HG03439 (cell line): ENCODE results near the gene NXPH2.
A peak's percentile ranks its signal among the peaks of the same experiment; 100 is the strongest.
"Not testable (repeated sequence)": the region's sequence is repeated elsewhere in the genome, so short reads cannot be mapped to it uniquely, and the experiment has no call there.

Experiments used
- ATAC-seq: cut with Tn5 transposase; IDR thresholded peaks from one replicate; pipeline ENCODE4 v1.9.1; 2021; ENCODE audit warnings: mild to moderate bottlenecking, moderate library complexity; ENCODE audit not compliant: unreplicated experiment

The NXPH2 gene

GRCh38 chr2:138760676-138761075, 19.5 kb downstream of the NXPH2 start:
- no peak for ATAC-seq

DNA sequence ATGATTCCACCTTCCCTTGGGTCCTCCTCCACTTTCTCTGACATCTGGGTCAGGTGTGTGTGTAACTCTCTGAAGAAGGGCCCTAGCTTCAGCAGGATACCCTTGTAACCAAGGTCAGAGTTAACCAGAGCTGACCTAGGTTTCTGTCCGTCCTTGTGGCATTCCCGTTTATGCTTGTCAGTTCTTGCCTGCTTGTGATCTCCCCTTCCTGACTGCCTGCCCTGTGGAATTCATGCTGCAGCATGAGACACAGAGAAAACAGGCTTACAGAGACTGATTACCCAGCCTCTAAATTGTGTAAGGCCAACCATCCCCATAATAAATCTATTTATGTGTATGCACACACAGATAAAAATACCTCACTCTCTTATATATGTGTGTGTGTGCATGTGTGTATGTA, 22.8 kb downstream of the NXPH2 start:
- ATAC-seq = no peak

- no peak for ATAC-seq
These were observed 27.8 kb downstream of the NXPH2 start for GRCh38 chr2:138752197-138752956.

GRCh38 chr2:138744713-138745112, 35.5 kb downstream of the NXPH2 start:
- ATAC-seq = no peak

- no peak for ATAC-seq
These were observed 37.6 kb downstream of the NXPH2 start for GRCh38 chr2:138742441-138743057.

- ATAC-seq = no peak
These were observed 38.3 kb downstream of the NXPH2 start for GRCh38 chr2:138741851-138742250.

- ATAC-seq = not testable (repeated sequence)
These were observed 43.1 kb downstream of the NXPH2 start for GRCh38 chr2:138737009-138737554.

DNA sequence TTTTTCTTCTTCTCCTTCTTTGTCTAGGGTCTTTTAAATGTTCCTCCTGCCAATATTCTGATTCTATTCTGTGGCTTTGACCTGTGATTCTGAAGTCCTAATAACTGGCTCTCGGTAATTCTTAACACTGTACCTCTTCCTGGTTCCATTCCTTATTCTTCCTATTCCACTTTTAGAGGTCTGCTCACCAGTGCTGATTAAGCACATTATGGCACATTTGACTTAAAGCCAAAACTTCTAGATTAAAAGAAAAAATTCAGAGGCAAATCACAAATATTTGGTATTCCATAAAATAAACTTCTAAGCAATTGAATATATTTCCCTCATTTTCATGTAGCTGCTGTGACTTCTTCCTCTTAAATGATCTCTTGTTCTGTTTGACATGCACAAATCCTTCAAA, 47.5 kb downstream of the NXPH2 start:
- no peak for ATAC-seq

DNA sequence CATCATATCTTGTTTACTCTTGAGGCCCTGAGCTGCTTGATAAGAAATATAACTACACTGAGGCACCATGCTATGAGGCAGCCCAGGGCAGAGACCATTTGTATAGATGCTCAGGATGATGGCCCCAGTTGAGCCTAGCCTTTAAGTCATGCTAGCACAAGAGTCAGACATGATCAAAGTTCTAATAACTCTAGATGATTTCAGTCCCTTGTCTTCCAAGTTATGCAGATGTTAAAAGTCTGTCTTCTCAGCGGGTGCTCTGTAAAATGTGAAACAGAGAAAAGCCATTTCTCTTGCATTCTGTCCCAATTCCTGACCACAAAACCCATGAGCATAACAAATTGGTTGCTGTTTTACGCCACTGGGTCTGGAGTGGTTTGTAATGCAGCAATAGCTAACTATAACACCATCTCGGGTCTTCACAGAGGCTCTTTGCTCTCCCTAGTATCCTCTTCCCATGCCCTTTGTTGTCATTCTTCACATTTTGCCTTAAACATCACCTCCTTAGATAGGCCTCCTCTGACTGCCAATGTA, 49.6 kb downstream of the NXPH2 start:
- ATAC-seq = no peak

- no peak for ATAC-seq
These were observed 52.2 kb downstream of the NXPH2 start for GRCh38 chr2:138727956-138728355.

GRCh38 chr2:138726681-138727080, 53.5 kb downstream of the NXPH2 start:
- ATAC-seq = no peak

GRCh38 chr2:138724729-138725459, 55.3 kb downstream of the NXPH2 start:
- no peak for ATAC-seq

GRCh38 chr2:138724327-138724726, 55.9 kb downstream of the NXPH2 start:
- ATAC-seq = no peak

GRCh38 chr2:138723196-138723987, 56.8 kb downstream of the NXPH2 start:
- ATAC-seq = no peak

DNA sequence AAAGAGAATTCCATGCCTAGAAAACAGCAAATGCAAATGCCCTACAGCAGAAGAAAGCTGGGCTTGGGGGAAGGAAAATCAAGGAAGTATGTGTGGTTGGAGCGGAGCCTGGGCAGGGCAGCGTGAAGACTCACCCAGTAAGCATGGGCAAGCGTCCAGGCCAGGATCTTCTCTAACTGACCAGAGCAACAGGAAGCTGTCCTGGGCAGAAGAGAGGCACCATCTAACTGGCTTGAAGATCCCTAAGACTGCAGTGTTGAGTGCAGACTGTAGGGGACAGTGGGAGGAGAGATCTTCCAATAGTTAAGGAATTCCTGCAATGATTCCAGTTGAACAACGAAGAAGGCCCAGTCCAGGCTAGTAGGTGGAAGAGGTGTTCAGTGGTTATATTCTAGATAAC, 57.9 kb downstream of the NXPH2 start:
- ATAC-seq = no peak

- ATAC-seq = no peak
These were observed 60.0 kb downstream of the NXPH2 start for GRCh38 chr2:138720035-138720838.

DNA sequence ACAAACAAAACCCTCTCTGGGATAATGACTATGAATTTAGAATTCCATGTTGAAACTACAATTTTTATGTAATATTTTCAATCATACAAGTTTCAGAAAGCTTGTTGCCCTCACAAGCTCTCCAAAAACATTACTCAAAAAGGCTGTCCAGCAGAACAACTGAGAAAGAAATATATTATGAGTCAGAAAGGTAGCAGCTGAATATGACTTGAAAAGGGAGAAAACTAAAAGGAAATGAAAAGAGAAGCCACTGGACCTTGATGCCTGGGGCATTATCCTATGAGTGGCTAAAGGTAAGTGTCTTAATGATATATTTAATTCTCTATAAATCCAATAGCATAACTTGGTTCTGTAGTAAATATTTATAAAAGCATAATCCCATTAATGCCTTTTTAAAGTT, 61.8 kb downstream of the NXPH2 start:
- no peak for ATAC-seq

GRCh38 chr2:138716183-138716582, 64.0 kb downstream of the NXPH2 start:
- peak; percentile 46 for ATAC-seq

DNA sequence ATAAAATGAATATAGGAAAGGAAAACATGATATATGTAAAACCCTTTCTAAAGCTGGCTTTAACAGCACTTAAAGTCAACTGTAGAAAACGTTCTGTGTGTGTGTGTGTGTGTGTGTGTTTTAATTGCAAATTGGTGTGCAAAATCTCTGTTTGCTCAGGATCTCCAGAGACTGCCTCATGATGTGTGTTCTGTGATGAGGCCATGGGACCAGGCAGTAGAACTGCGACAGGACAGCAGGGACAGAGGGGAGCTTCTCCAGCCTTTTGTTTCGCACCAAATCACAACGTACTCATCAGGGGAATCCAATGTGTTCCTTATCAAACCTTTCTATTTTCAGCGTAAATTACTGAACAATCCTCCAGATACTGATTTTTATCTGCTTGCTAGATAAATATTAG, 66.7 kb downstream of the NXPH2 start:
- ATAC-seq = no peak

GRCh38 chr2:138713069-138713496, 67.1 kb downstream of the NXPH2 start:
- ATAC-seq = no peak
